NCI-H82 (cell line): ENCODE results near the gene VWA1.
"Not testable (repeated sequence)": the region's sequence is repeated elsewhere in the genome, so short reads cannot be mapped to it uniquely, and the experiment has no call there.

Experiments
- DNase-seq: peaks from one replicate; lab custom pipeline; 2025; lab: John Stamatoyannopoulos, UW

The VWA1 gene

GRCh38 chr1:1485755-1486317 lies 50.3 kb downstream of the VWA1 start:
- DNase-seq: not testable (repeated sequence)

- DNase-seq: no peak
Measured at GRCh38 chr1:1487701-1488100, 52.2 kb downstream of the VWA1 start.

- no peak for DNase-seq
Measured at GRCh38 chr1:1489231-1489630, 53.7 kb downstream of the VWA1 start.

GRCh38 chr1:1489861-1490260 lies 54.4 kb downstream of the VWA1 start:
- DNase-seq: no peak

GRCh38 chr1:1490633-1491230 lies 55.2 kb downstream of the VWA1 start:
- DNase-seq: no peak

GRCh38 chr1:1491601-1492000 lies 56.1 kb downstream of the VWA1 start:
- DNase-seq: no peak
